ENCODE results near the gene NRAP.

Gene NRAP

GRCh38 chr10:113613977-113614690 lies 49.7 kb downstream of the NRAP start:
- no peak overlapping the region for H3K27ac ChIP-seq
- TF ChIP-seq CTCF (conservative IDR thresholded peaks at IDR 0.05), result no peak

GRCh38 chr10:113613427-113613826 lies 50.4 kb downstream of the NRAP start:
- TF ChIP-seq CTCF (conservative IDR thresholded peaks at IDR 0.05), result no peak

GRCh38 chr10:113612154-113612553 lies 51.7 kb downstream of the NRAP start:
- no peak overlapping the region for H3K27ac ChIP-seq
- no peak for TF ChIP-seq CTCF (conservative IDR thresholded peaks at IDR 0.05)

More at GRCh38 chr10:113613427-113613826, 50.4 kb downstream of the NRAP start:
- no peak overlapping the region for H3K27ac ChIP-seq

GRCh38 chr10:113610631-113611601 lies 52.9 kb downstream of the NRAP start:
- no peak for TF ChIP-seq CTCF (conservative IDR thresholded peaks at IDR 0.05)
- H3K27ac ChIP-seq, result no peak overlapping the region

- no peak overlapping the region for H3K27ac ChIP-seq
- no peak for TF ChIP-seq CTCF (conservative IDR thresholded peaks at IDR 0.05)
These were observed 54.1 kb downstream of the NRAP start for GRCh38 chr10:113609704-113610108.

- H3K27ac ChIP-seq, result no peak overlapping the region
- TF ChIP-seq CTCF (conservative IDR thresholded peaks at IDR 0.05), result no peak
These were observed 58.4 kb downstream of the NRAP start for GRCh38 chr10:113605268-113605978.

GRCh38 chr10:113604572-113604971 lies 59.3 kb downstream of the NRAP start:
- TF ChIP-seq CTCF (conservative IDR thresholded peaks at IDR 0.05), result no peak
- H3K27ac ChIP-seq, result no peak overlapping the region
